ENCODE measurements around the gene APH1A.

The APH1A gene

DNA sequence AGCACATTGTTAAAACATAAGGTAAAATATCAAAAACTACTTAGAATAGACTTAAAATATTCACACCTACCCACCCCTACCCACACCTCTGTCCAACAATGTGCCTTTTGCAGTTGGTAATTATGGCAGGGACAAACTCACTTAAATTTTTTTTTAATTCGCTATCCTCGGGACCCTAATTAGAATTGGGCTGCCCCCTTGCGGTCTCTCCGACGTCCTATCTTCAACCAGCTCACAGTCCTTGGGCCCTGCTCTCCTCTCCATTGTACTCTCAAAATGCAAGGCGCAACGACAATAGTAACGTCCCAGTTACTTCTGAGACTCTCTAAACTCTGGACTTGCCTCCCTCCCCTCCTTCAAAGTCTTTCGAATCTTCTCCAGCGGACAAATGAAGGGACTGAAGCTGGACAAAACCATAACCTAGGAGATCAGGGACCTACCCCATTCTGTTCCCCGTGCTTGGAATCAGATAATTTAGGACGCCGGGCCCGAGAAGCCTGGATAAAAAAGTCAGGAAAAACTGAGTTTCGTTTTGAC is 12.5 kb upstream of the APH1A start:
- Histone ChIP-seq H3K27ac (replicated peaks) (no peak overlapping the region), H3K27me3 (ENCODE audit: insufficient read depth, poor library complexity, severe bottlenecking) (peaks cover 2% of the 10 kb centered on the region), H3K4me3 (replicated peaks; ENCODE audit: insufficient read depth, low read length) (peak overlapping the region; percentile 31)
- TF ChIP-seq GABPA (IDR thresholded peaks at IDR 0.05; ENCODE audit: low read depth) (no peak), POLR2AphosphoS5 (IDR thresholded peaks at IDR 0.05; ENCODE audit: low read depth) (no peak), SPI1 (IDR thresholded peaks at IDR 0.05; ENCODE audit: borderline replicate concordance, low read depth) (no peak)
- TF ChIP-seq, protein P1, sequence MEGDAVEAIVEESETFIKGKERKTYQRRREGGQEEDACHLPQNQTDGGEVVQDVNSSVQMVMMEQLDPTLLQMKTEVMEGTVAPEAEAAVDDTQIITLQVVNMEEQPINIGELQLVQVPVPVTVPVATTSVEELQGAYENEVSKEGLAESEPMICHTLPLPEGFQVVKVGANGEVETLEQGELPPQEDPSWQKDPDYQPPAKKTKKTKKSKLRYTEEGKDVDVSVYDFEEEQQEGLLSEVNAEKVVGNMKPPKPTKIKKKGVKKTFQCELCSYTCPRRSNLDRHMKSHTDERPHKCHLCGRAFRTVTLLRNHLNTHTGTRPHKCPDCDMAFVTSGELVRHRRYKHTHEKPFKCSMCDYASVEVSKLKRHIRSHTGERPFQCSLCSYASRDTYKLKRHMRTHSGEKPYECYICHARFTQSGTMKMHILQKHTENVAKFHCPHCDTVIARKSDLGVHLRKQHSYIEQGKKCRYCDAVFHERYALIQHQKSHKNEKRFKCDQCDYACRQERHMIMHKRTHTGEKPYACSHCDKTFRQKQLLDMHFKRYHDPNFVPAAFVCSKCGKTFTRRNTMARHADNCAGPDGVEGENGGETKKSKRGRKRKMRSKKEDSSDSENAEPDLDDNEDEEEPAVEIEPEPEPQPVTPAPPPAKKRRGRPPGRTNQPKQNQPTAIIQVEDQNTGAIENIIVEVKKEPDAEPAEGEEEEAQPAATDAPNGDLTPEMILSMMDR (IDR thresholded peaks at IDR 0.05; ENCODE audit: insufficient read depth, low read length), result peak; percentile 39
- DNase-seq (ENCODE audit: low read depth in 1 of 2, low spot score in 1 of 2), result peak in 1 of 2 experiments; percentile 71

- H3K4me3 ChIP-seq (replicated peaks; ENCODE audit: insufficient read depth, low read length), result no peak overlapping the region
- H3K27me3 ChIP-seq (ENCODE audit: insufficient read depth, poor library complexity, severe bottlenecking), result peaks cover 2% of the 10 kb centered on the region
- no peak for DNase-seq (ENCODE audit: low read depth in 1 of 2, low spot score in 1 of 2)
- no peak overlapping the region for H3K27ac ChIP-seq (replicated peaks)
- no peak for TF ChIP-seq GABPA (IDR thresholded peaks at IDR 0.05; ENCODE audit: low read depth)
Measured at GRCh38 chr1:150280138-150280707, 11.4 kb upstream of the APH1A start.

GRCh38 chr1:150273311-150273710 is 4.5 kb upstream of the APH1A start:
- no peak overlapping the region for H3K27ac ChIP-seq (replicated peaks)

GRCh38 chr1:150271291-150271959 is 2.6 kb upstream of the APH1A start:
- DNase-seq (ENCODE audit: low read depth in 1 of 2, low spot score in 1 of 2), result no peak
- Histone ChIP-seq H3K4me3 (replicated peaks; ENCODE audit: insufficient read depth, low read length) (no peak overlapping the region), H3K27ac (replicated peaks) (no peak overlapping the region), H3K27me3 (ENCODE audit: insufficient read depth, poor library complexity, severe bottlenecking) (no peaks in the 10 kb centered on the region)
- TF ChIP-seq REST (IDR thresholded peaks at IDR 0.05; ENCODE audit: insufficient replicate concordance, low read depth), result no peak
- TF ChIP-seq, protein P1 (IDR thresholded peaks at IDR 0.05; ENCODE audit: insufficient read depth, low read length), result no peak
- TF ChIP-seq SPI1 (IDR thresholded peaks at IDR 0.05; ENCODE audit: borderline replicate concordance, low read depth), result no peak
- no peak for TF ChIP-seq POLR2AphosphoS5 (IDR thresholded peaks at IDR 0.05; ENCODE audit: low read depth)
- no peak for TF ChIP-seq GABPA (IDR thresholded peaks at IDR 0.05; ENCODE audit: low read depth)

More at GRCh38 chr1:150273311-150273710, 4.5 kb upstream of the APH1A start:
- no peak for TF ChIP-seq GABPA (IDR thresholded peaks at IDR 0.05; ENCODE audit: low read depth)
- no peak for TF ChIP-seq POLR2AphosphoS5 (IDR thresholded peaks at IDR 0.05; ENCODE audit: low read depth)
- TF ChIP-seq SPI1 (IDR thresholded peaks at IDR 0.05; ENCODE audit: borderline replicate concordance, low read depth), result no peak
- TF ChIP-seq REST (IDR thresholded peaks at IDR 0.05; ENCODE audit: insufficient replicate concordance, low read depth), result no peak
- TF ChIP-seq, protein P1 (IDR thresholded peaks at IDR 0.05; ENCODE audit: insufficient read depth, low read length), result no peak
- H3K27me3 ChIP-seq (ENCODE audit: insufficient read depth, poor library complexity, severe bottlenecking), result no peaks in the 10 kb centered on the region
- H3K4me3 ChIP-seq (replicated peaks; ENCODE audit: insufficient read depth, low read length), result no peak overlapping the region
- no peak for DNase-seq (ENCODE audit: low read depth in 1 of 2, low spot score in 1 of 2)
